HL-60 (cell line): ENCODE measurements around the gene IL18.

Experiments
- GABPA ChIP-seq: IDR thresholded peaks from 2 replicates; pipeline ENCODE4 v1.6.1; 2012; ENCODE audit warnings: low read depth
- POLR2AphosphoS5 ChIP-seq: IDR thresholded peaks from 2 replicates; pipeline ENCODE4 v1.6.1; 2012; ENCODE audit warnings: low read depth
- SPI1 ChIP-seq: IDR thresholded peaks from 2 replicates; pipeline ENCODE4 v1.6.1; 2012; ENCODE audit warnings: low read depth, mild to moderate bottlenecking, borderline replicate concordance
- TF ChIP-seq, protein P1 (sequence below): IDR thresholded peaks from one replicate; pipeline ENCODE4 v1.5.1; 2011; ENCODE audit warnings: low read length, control low read depth, inconsistent platforms; ENCODE audit not compliant: insufficient read depth

DNA sequence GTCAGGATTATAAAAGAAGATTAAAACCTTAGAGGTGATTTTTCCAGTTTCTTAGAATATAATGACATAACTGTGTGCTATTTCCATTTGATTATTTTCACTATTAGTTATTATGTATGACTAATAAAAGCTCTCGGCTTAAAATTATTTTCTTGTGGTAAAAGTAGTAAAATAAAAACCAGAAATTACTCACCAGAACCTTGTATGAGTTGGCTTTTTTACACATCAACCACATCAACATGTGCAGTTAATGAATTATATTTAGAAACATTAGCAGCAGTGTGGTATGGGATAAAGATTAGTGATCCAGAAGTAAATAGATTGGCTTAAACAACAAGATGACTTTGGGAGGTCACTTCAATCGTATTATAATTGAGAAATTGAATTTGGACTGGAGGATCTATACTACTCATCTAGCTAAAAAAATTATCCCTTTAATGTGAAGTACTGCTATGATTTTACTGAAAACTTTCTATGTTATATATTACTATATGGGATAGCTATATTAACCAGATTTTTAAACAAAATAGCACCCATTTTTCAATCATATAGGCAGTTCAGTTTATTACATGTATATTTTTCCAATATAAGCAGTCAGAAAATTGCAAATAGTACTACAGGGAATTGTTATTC lies 8.6 kb upstream of the IL18 start:
- TF ChIP-seq, protein P1, sequence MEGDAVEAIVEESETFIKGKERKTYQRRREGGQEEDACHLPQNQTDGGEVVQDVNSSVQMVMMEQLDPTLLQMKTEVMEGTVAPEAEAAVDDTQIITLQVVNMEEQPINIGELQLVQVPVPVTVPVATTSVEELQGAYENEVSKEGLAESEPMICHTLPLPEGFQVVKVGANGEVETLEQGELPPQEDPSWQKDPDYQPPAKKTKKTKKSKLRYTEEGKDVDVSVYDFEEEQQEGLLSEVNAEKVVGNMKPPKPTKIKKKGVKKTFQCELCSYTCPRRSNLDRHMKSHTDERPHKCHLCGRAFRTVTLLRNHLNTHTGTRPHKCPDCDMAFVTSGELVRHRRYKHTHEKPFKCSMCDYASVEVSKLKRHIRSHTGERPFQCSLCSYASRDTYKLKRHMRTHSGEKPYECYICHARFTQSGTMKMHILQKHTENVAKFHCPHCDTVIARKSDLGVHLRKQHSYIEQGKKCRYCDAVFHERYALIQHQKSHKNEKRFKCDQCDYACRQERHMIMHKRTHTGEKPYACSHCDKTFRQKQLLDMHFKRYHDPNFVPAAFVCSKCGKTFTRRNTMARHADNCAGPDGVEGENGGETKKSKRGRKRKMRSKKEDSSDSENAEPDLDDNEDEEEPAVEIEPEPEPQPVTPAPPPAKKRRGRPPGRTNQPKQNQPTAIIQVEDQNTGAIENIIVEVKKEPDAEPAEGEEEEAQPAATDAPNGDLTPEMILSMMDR, result no peak
- no peak for TF ChIP-seq POLR2AphosphoS5
- TF ChIP-seq SPI1, result no peak
- no peak for TF ChIP-seq GABPA
